NCI-H2227 (cell line): ENCODE data around the gene ARID3A.

Experiments
- DNase-seq: peaks from one replicate; lab custom pipeline; 2025; ENCODE audit not compliant: unreplicated experiment; lab: John Stamatoyannopoulos, UW

ARID3A gene

GRCh38 chr19:911197-912033 is 14.4 kb upstream of the ARID3A start:
- DNase-seq = no peak

GRCh38 chr19:912181-913079 is 13.4 kb upstream of the ARID3A start:
- DNase-seq = no peak

- DNase-seq = peak; percentile 69
These were observed 12.6 kb upstream of the ARID3A start, which contains the start of gene R3HDM4 for GRCh38 chr19:913080-913748. R3HDM4 (minus strand) TSS chr19:913219; CDS start chr19:913157, 62 bp downstream.

GRCh38 chr19:916645-917322 is 9.1 kb upstream of the ARID3A start:
- DNase-seq = peak; percentile 53

- DNase-seq = peak; percentile 66
These were observed 8.3 kb upstream of the ARID3A start, which contains the start of gene KISS1R for GRCh38 chr19:917323-918151. KISS1R (plus strand) TSS chr19:917333; CDS start chr19:917503, 170 bp downstream.

- no peak for DNase-seq
These were observed 7.7 kb upstream of the ARID3A start for GRCh38 chr19:918152-918437.

- DNase-seq = peak; percentile 76
These were observed 7.2 kb upstream of the ARID3A start for GRCh38 chr19:918481-919198.

- no peak for DNase-seq
These were observed 6.4 kb upstream of the ARID3A start for GRCh38 chr19:919199-920050.

- DNase-seq = no peak
These were observed 5.6 kb upstream of the ARID3A start for GRCh38 chr19:920051-920864.

- DNase-seq = no peak
These were observed 1.2 kb upstream of the ARID3A start for GRCh38 chr19:924553-925086.

GRCh38 chr19:925087-925525 is 729 bp upstream of the ARID3A start:
- no peak for DNase-seq

GRCh38 chr19:926323-926588 is 421 bp downstream of the ARID3A start:
- no peak for DNase-seq

- DNase-seq = peak; percentile 42
These were observed 935 bp downstream of the ARID3A start for GRCh38 chr19:926589-927350.

GRCh38 chr19:927351-927779 is 1.5 kb downstream of the ARID3A start:
- DNase-seq = no peak

- no peak for DNase-seq
These were observed 2.1 kb downstream of the ARID3A start for GRCh38 chr19:927780-928401.

- DNase-seq = no peak
These were observed 2.8 kb downstream of the ARID3A start for GRCh38 chr19:928471-929202.
